ENCODE data around the gene PDP2.

GRCh38 chr16:66895999-66896398, 15.7 kb downstream of the PDP2 start:
- TF ChIP-seq KDM5B (IDR thresholded peaks at IDR 0.05; ENCODE audit: insufficient replicate concordance, low read depth, low read length), result no peak
- TF ChIP-seq ZBTB5 (IDR thresholded peaks at IDR 0.05), result no peak
- no peak for TF ChIP-seq MAZ (CRISPR knock-in tag; conservative IDR thresholded peaks at IDR 0.05 in 1 of 2, IDR thresholded peaks at IDR 0.05 in 1 of 2)
- no peak for TF ChIP-seq CTCF (IDR thresholded peaks at IDR 0.05 in 2 of 3, conservative IDR thresholded peaks at IDR 0.05 in 1 of 3; ENCODE audit: insufficient read depth in 2 of 3, low read depth in 1 of 3, low read length in 3 of 3)

All from K562 (cell line).